ENCODE results near the gene CPXM2.

CPXM2 gene

GRCh38 chr10:123795196-123795780 is 96.3 kb downstream of the CPXM2 start:
- DNase-seq: no peak

- no peak for DNase-seq
Observed at GRCh38 chr10:123792248-123792978, 99.2 kb downstream of the CPXM2 start.

- DNase-seq: no peak
Observed at GRCh38 chr10:123790132-123790885, 101.3 kb downstream of the CPXM2 start.

DNA sequence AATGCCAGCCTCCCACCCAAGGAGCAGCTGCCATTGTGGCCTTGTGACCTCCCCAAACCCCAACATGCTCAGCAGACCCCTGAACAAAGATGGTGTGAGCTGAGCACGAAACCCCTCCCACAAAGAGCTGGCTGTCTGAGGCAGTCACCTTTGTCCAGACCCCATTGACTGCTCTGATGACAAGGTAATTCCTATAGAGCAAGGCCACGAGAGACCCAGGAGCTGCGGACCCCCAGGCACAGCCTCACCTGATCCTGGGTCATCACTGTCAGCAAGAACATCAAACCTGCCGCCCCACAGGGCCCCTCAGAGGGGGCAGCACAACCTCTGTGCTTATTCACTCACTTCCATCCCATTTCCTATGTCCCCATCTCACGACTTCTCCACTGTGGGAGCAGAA is 102.6 kb downstream of the CPXM2 start:
- no peak for DNase-seq

DNA sequence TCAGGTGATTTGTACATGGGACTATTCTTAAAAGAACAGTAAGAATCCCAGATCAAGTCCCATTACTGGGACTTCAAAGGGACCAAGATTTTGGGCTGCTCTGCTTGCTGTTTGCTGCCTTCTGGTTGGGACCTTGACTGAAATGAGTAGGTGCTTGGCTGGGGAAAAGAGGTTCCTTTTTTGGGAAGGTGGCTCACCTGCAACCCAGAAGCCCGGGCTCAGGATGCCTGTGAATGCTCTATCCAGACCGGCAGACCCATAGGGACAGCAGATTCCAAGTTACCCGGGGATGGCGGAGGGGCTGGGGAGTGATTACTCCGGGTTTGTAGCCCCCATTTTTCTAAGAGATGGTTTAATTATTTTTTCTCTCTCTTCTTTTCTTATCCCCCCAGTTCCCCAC is 104.0 kb downstream of the CPXM2 start:
- DNase-seq: no peak

DNA sequence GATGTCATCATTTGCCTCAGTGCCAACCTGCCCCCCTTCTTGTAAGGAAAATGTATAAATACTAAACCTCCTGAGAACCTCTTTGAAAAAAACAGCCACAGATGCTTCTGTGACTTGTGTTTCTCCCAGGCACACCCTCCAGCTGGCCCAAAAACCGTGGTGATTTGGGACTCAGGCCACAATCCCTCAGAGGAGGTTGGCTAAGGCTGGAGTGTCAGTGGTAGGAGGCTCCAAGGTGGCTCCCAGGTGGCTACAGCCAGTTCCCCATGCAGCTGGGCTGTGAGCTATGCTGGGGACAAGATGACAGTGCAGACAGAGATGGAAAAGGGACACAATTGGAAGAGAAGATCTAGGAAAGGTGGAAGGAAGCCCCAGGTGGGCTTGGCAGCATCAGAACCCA is 104.7 kb downstream of the CPXM2 start:
- no peak for DNase-seq

DNA sequence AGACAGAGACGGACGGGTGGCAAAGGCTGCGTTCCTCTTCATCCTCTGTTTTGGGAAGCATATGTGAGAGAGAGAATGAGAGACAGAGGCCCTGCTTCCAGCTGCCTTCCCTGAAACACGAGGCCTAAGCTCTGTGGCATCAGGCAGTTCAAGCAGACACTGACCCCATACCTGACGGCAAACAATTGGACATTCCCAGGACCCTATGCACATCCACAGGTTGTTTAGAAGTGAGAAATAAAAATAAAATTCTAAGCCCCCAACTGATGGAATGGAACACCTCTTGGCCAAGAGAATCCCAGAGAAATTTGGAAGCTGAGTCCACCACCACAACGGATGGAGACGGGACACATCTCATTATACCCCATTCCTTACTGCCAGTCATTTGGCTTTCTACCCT is 105.3 kb downstream of the CPXM2 start:
- DNase-seq: no peak

GRCh38 chr10:123784646-123785045 is 107.0 kb downstream of the CPXM2 start:
- no peak for DNase-seq

DNA sequence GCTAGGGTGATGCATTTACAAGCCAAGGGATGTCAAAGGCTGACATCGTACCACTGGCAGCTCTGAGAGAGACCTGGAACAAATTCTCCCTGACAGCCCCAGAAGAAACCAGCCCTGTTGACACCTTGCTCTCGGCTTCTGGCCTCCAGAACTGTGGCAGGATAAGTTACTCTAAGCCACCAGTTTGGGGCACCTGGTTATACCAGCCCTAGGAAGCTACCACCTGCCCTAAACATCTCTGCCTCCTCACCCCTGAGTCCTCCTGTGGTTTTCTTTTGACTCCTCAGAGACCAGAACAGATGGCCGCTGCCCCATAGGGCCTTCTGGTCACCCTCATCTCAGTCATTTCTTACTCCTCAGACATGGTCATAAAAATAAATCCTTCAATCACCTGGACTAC is 107.4 kb downstream of the CPXM2 start:
- DNase-seq: no peak

- no peak for DNase-seq
Observed at GRCh38 chr10:123783296-123783695, 108.3 kb downstream of the CPXM2 start.

DNA sequence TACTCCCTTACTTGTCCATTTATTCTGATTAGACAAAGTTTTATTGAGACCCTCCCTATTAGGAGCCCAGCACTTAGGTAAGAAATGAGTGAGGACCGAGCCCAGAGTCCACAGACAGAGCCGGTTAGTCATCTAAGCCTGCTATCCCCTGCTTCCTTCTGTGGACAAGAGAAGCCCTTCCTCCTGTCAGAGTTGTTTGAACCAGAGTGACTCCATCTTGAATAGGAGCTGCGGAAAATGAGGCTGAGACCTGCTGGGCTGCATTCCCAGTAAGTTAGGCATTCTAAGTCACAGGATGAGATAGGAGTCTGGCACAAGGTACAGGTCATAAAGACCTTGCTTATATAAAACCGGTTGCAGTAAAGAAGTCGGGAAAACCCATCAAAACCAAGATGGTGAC is 109.1 kb downstream of the CPXM2 start:
- DNase-seq: no peak

- no peak for DNase-seq
Observed at GRCh38 chr10:123781956-123782500, 109.6 kb downstream of the CPXM2 start.

GRCh38 chr10:123781324-123781900 is 110.2 kb downstream of the CPXM2 start:
- DNase-seq: no peak

DNA sequence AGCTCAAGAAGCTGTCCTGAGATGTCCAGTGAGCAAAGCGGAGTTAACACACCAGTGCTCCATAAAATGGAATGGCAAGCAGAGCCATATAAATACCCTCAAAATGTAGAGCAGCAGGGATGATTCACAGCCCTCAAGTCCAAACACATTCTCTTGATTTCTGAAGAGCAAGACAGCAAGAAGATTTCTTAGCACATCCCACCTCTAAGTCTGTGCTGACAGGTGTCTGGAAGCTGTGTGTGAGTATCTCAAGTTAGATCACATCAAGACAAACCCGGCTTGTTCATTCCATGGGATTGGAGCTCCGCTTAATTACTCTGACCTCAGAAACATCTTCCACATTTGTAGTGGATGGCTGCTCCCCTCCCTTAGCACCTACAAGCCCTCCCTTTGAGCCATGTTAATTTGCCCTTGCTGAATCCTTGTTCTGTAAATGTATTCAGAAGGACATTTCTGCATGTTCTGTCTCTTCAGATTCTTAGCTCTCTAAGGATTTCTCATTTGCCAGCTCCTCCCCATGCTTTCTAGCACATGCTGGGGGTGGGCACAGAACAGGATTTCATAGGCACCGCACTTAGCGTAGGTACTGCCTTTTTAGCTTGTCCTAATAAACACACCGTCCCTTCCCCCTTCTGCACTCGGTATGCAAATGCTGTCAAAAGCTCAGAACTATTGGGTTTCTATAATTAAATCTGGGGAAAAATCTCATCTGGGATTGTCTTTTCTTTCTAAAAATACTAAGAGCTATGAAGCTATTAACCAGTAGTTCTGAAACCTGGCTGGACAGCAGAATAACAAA is 112.7 kb downstream of the CPXM2 start:
- DNase-seq: no peak

- no peak for DNase-seq
Observed at GRCh38 chr10:123777881-123778280, 113.7 kb downstream of the CPXM2 start.

DNA sequence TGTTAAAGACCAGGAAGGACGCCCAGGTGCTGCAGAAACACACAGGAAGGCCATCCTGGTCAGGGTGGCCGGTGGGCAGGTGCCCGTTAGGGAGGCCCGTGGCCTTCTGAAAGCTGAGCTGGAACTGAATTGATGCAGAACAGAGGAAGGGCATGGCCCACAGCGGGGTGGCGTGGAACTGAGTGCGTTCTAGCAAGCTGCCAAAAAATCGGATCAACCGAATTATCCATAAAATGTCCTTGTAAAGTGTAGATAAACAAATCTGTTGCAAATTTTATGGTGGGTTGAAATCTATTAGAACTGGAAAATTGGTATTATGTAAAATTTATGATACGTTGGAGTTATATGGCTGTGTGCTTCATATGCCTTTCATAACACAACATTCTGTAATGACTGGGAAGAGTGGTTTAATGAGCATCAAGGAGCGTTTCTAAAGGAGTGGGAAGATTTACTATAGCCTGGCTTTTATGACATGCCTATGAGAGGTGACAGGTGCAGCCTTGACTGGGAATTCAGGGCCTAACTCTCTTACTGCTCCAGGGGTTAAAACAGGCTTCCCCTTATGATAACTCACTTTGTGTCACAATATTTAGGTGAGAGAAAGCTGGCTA is 117.4 kb downstream of the CPXM2 start:
- DNase-seq: peak; percentile 41 to 53

GRCh38 chr10:123772645-123773508 is 118.7 kb downstream of the CPXM2 start:
- DNase-seq: no peak

- no peak for DNase-seq
Observed at GRCh38 chr10:123771877-123772644, 119.5 kb downstream of the CPXM2 start.

DNA sequence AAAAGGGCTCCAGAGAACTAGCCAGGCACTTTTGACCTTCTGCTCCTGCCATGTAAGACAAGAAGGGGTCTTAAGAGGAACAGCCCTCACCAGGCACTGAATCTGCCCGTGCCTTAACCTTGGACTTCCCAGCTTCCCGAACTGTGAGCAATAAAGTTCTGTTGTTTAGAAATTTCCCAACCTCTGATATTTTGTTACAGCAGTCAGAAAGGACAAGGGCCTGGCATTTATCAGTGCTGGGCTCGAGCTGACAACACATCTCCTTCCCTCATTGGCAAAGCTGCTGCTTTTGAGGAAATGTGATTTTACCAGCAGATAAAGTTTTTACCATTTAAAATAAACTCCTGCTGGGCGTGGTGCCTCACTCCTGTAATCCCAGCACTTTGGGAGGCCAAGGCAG is 122.0 kb downstream of the CPXM2 start:
- DNase-seq: no peak

DNA sequence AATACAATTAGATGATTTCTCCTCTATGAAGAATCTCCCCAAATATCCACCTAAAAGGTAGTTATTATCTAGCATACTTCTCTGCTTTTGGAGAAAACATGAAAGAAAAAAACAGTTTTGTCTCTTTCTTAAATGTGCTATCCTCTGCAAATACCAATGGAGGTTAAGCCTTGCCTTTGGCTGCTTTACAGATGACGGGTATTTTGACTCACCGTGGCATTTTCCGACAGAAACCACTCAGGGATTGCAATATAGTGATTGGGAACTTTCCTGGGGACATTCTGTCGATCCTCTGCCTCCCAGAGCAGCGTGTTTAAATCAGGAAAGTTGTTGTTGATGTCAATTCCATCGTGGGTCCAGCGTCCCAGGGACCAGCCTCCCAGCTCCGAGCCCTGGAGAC is 124.8 kb downstream of the CPXM2 start:
- DNase-seq: no peak
